Measurements from ENCODE around the gene ST7.

Gene ST7

DNA sequence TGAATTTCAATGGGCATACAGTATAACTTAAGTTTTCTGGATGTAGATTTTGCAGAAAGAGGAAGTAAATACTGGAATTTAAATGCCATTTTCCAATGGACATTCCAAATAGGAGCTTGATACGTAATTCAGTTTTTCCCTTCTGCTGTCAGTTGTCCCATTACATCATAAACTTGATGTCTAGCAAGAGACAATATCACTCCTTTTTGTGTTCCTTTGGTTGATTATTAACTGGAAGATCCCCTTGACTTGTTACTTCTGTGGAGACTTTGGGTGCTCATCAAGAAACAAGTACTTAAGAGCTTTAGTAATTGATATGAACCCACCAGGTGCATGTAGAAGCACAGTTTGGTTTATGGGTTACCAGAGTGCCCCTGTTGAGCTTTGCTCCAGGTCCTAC is 116.1 kb downstream of the ST7 start:
- DNase-seq = no peak

DNA sequence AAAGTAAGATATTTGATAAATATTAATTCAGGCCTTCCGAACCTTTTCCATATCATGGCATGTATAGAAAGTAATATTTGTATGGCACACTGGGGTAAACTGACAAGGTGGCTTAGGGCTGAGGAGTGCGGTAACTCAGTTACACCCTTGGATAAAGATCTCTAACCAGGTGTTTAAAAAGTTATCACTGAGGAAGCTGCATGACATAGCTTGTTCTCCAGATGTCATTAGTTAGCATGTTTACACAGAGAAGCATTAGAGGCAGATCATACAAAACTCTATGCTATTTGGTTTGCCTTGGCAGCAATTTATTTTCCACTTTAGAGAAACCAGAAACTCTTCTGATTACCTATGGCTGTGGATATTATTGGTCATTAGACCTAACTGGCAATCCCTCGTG is 118.2 kb downstream of the ST7 start:
- no peak for DNase-seq

GRCh38 chr7:117072620-117073118 is 119.4 kb downstream of the ST7 start:
- DNase-seq = no peak

DNA sequence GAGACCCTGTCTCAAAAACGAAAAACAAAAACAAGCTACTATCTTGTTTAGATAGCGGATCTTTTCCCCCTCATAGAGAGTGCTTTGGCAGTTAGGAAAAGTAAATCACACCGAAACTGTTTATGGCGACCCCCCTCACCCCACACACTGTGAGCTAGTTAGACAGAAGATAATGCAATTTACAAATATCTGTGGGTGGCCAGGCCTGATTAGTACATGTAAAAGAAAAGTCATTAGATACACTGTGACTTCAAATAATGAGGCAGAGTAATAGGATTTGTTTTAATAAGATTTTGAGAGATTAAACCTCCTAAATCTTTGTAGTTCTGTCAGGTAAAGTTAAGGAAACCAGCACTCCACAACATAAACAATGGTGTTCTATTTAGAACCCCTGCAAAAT is 121.1 kb downstream of the ST7 start:
- no peak for DNase-seq

- no peak for DNase-seq
Measured at GRCh38 chr7:117075934-117076333, 122.6 kb downstream of the ST7 start.

DNA sequence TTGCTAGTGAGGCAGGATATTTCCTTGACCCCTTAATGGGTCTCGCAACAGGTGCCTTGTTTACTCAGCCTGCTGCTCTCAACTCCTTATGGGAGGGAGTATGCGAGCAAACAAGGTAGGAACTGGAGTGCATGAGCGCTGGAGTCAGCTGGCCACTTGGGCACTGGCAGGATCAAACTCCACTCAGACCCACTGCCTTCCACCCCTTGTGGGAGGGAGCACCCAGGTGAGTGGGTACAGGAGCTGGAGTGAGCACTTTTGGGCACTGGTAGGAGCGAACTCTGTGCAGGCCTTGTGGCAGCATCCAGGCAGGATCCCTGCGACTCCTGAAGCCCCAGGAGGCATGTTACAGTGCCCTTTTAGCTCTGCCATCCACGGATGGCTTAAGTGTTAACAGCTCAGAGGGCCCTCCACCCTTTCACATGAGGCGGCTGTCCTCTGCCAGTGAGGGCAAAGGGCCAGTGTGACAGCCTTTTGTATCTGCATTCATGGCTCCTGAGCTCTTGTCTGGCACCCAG is 123.2 kb downstream of the ST7 start:
- no peak for DNase-seq

DNA sequence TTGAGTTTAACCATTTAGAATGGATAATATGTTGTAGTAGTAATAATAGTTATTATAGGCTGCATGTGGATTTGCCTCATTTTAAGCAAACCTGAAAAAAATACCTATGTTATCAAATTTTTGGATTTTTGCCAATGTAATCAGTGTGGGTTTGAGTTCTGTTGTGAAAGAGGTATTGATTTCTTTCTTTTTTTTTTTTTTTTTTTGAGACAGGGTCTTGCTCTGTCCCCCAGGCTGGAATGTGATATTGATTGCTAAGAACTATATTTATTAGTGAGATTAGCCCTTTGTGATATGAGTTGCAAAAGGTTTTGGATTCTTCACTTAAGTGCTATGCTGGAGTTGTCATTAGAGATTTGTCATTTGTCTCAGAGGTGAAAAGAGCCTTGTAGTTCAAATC is 124.4 kb downstream of the ST7 start:
- no peak for DNase-seq

GRCh38 chr7:117082647-117083046 is 129.3 kb downstream of the ST7 start:
- DNase-seq = no peak

DNA sequence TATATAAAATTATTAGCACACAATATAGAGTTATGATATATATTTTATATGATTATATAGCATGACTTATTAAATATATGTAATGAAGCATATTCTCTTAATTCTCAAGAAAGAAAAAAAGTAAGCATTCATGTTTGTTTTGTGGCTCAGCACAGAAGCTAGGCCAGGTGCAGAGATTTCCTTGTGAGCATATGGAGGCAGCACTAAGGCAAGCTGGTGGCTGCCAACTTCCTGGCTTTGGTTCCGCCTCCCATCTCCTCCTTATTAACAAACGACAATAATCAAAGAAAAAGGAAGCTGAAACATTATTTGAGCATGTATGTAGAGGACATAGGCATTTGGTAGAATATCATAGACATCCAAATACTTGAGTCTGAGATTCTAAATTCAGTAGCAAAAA is 130.3 kb downstream of the ST7 start:
- no peak for DNase-seq

DNA sequence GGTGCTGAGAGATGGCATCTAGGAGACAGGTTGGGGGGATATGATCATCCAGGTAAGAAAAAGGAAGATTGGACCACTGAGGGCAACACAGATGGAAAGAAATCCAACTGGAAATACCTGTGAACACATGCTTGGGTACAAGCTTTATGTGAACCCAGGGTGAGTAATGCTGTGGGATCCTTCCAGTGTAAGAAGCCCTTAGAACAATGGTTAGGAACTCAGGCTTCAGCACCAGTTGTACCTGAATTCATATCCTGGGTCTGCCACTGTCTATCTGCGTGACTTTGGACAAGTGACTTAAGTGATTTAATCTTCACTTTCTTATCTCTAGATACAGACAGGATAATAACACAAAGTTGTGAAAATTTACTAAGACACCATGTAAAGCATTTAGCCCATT is 131.0 kb downstream of the ST7 start:
- no peak for DNase-seq

GRCh38 chr7:117085275-117085674 is 132.0 kb downstream of the ST7 start:
- no peak for DNase-seq

DNA sequence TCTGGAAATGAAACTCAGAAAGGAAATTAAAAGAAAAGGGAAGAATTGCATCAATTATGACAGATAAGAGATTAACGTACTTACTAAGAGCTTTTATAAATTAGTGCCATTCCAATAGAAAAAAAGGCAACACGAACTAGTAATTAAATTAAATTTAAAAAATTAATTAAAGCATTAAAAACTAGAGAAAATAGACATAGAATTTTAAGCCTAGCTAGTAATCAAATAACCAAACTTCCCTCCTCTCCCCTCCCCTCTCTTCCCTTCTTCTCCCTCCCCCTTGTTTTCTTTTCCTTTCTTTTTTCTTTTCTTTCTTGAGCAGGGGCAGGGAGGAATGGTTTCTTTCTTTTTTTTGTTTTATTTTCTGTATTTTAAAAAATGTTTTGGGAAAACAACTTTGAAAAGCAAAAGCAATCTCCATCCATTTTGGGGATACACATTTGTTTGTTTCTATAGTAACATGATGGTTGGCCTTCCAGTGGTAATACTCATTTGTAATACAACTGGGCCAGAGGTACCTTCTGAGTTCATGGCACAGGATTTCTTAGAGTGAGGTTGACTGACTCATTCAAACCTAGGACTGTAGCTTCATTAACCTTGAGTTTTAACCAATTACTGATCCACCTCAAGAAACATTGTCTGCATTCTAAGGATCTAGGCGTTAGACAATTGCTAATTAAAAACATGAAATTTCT is 132.6 kb downstream of the ST7 start:
- no peak for DNase-seq

DNA sequence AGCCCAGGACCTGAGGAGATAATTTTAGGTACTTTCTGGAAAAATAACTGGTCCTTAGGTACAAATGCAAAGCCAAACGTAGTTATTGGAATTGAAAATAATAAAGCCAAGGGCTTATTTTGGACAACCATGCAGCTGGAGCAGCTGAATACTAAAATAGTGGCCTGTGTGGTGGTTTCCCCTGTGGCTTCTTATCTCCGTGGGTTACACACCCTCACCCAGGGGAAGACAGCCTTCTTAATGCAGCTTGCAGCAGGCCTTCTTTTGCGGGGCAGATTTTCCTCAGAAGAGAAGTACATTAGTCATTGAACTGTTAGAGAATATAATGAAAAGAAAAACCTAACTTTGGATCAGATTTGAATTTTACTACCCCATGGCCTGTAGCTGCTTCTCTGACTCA is 133.5 kb downstream of the ST7 start:
- DNase-seq = no peak

DNA sequence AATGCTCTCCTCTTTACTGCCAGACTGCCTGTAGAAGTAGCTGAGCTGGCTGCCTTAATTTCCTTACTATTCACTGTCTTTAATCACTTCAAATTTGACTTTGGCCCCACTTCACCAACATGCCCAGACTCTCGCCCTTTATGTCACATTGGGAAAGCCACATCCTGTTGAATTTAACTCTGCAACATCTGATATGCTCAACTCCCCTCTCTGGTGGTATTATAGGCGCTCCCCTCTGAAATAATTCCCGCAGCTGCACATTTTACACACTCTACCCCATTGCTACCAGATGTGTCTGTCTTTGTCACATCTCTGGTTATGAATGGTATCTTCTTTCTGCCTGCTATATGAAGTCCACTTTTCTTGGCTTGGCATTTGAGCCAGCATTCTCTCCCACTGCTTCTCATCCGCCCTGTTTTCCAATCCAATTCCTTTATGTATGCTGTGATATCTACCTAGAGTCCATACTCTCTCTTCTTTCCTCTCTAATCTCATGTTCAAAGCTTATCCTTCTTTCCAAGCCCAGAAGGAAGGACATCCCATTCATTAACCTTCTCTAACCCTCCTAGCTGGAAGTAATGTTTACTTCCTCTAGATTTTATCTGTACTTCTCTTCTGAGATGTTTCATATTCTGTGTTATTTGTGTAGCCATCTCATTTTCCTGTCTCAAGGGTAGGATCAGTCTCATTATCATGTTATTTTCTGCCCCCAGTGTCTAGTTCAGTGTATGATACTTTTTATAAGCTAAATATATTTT is 134.5 kb downstream of the ST7 start:
- no peak for DNase-seq

DNA sequence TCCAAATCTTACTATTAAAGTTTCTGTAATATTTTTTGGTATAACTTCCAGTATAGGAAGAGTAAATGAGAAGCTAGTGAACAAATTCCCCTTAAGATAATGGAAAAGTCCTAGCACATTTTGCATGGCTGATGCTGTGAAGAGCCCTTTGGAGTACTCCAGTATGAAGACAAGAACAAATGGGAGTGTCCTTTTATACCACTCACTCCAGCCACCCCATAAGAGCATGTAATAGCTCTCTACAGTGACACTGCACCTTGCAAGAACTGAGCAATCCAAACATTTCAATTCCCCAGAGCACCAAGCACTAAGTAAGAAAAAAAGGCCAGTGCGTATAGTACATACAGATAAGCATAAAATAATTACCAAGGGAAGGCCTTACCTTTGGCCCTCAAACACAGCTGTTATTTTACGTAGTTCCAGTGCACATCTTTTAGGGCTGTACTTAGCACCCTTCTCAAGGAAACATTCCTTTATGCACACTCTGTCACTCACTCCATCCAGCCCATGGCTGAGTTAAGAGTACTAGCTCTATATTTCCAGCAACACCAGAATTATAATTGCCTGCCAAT is 135.4 kb downstream of the ST7 start:
- DNase-seq = no peak

DNA sequence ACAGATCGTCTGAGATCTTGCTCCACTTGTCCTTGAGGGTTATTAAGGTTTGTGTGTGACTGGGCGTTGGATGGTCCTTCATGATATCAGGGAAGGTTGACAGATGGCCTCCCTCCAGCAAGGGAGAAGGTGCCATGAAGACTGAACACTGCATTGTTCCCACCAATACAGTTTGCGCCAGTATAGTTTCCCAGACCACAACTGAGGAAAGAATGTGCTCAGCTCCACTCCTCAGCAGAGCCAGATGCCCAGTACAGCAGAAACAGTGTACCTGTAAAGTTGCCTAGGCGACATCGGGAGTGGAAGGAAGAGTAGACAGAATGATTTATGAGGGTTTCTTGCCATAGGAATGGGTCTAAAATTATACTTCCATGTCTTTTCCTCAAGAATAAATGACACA is 137.5 kb downstream of the ST7 start:
- DNase-seq = no peak

DNA sequence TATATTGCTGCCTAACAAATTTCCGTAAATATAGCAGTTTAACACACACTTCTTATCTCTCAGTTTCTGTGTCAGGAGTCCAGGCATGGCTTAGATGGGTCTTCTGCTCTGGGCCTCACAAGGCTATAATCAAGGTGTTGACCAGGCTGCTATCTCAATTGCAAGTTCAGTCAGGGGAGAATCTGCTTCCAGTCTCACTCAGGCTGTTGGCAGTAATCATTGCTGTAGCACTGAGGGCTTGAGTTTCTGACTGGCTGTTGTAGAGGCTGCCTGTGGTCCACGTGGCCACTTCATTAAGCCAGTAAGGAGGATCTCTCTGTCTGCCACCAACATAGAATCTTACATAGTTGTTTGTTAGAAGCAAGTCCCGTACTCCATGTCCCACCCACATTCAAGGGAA is 138.4 kb downstream of the ST7 start:
- no peak for DNase-seq

GRCh38 chr7:117092785-117093184 is 139.5 kb downstream of the ST7 start:
- no peak for DNase-seq

- DNase-seq = no peak
Measured at GRCh38 chr7:117094457-117094856, 141.2 kb downstream of the ST7 start.

GRCh38 chr7:117095055-117095454 is 141.8 kb downstream of the ST7 start:
- DNase-seq = no peak

GRCh38 chr7:117096330-117096729 is 143.0 kb downstream of the ST7 start:
- DNase-seq = no peak

- no peak for DNase-seq
Measured at GRCh38 chr7:117096942-117097341, 143.6 kb downstream of the ST7 start.

DNA sequence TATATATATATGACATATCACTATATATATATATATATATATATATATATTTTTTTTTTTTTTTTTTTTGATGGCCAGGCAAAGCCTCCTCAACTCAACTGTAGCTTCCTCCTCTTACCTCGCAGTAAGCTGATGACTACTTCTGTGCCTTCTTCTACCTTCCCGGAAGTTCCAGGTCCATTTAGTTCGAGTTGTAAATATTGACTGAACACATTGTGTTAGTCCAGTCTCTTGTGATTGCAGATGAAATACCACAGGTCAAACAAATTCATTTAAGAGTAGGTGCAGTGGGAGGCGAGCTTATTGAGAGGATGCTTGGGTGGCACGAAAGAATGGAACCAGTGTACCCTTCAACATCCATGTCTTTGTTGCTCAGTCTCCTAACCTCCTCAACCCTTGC is 144.6 kb downstream of the ST7 start:
- DNase-seq = no peak

- no peak for DNase-seq
Measured at GRCh38 chr7:117098457-117098856, 145.2 kb downstream of the ST7 start.

All from activated naive CD4-positive, alpha-beta T cell treated with anti-CD3 and anti-CD28 coated beads, Interleukin-2, amount 50 U/mL, for 16 hours (primary cell).